IMR-90 (cell line): Measurements from ENCODE around the gene HHATL.

Experiments used
- CEBPB ChIP-seq: IDR thresholded peaks from 2 replicates; pipeline ENCODE4 v1.6.1; 2012; ENCODE audit warnings: low read depth, low read length, improper control_type of control experiment
- FOS ChIP-seq: fragments of 150-350 bp; IDR thresholded peaks from 2 replicates; pipeline ENCODE4 v1.6.1; 2016; ENCODE audit warnings: low read depth, low read length
- MAFK ChIP-seq: IDR thresholded peaks from 2 replicates; pipeline ENCODE4 v1.6.1; 2012; ENCODE audit warnings: low read depth, low read length, improper control_type of control experiment
- MAZ ChIP-seq: IDR thresholded peaks from 2 replicates; pipeline ENCODE4 v1.6.1; 2012; ENCODE audit warnings: low read depth, mild to moderate bottlenecking, low read length, improper control_type of control experiment, moderate library complexity, borderline replicate concordance
- MXI1 ChIP-seq: IDR thresholded peaks from 2 replicates; pipeline ENCODE4 v1.6.1; 2012; ENCODE audit warnings: low read depth, mild to moderate bottlenecking, low read length, moderate library complexity, borderline replicate concordance
- POLR2A ChIP-seq: IDR thresholded peaks from 2 replicates; pipeline ENCODE4 v1.6.1; 2012; ENCODE audit warnings: mild to moderate bottlenecking, low read depth, low read length
- RAD21 ChIP-seq: IDR thresholded peaks from 2 replicates; pipeline ENCODE4 v1.6.1; 2012; ENCODE audit warnings: low read length, improper control_type of control experiment
- RFX5 ChIP-seq: IDR thresholded peaks from 2 replicates; pipeline ENCODE4 v1.8.0; 2012; ENCODE audit warnings: low read depth, mild to moderate bottlenecking, low read length, moderate library complexity
- SMC3 ChIP-seq: fragments of 150-350 bp; IDR thresholded peaks from 2 replicates; pipeline ENCODE4 v1.6.1; 2016; ENCODE audit warnings: low read depth, mild to moderate bottlenecking, antibody characterized with exemption, low read length, moderate library complexity
- TF ChIP-seq, protein P1 (sequence below): fragments of 150-350 bp; IDR thresholded peaks from 2 replicates; pipeline ENCODE4 v1.6.1; 2016; ENCODE audit warnings: low read depth, mild to moderate bottlenecking, low read length, moderate library complexity, borderline replicate concordance
- TF ChIP-seq, protein P2 (sequence below): conservative IDR thresholded peaks from 2 replicates; pipeline ENCODE4 v1.5.1; 2012; ENCODE audit warnings: mild to moderate bottlenecking, low read depth, low read length, improper control_type of control experiment

GRCh38 chr3:42697289-42698051 is 5.1 kb downstream of the HHATL start:
- TF ChIP-seq, protein P1, sequence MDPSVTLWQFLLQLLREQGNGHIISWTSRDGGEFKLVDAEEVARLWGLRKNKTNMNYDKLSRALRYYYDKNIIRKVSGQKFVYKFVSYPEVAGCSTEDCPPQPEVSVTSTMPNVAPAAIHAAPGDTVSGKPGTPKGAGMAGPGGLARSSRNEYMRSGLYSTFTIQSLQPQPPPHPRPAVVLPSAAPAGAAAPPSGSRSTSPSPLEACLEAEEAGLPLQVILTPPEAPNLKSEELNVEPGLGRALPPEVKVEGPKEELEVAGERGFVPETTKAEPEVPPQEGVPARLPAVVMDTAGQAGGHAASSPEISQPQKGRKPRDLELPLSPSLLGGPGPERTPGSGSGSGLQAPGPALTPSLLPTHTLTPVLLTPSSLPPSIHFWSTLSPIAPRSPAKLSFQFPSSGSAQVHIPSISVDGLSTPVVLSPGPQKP = no peak
- TF ChIP-seq POLR2A (no peak), RAD21 (no peak), MXI1 (no peak), MAZ (no peak), SMC3 (no peak), RFX5 (no peak), CEBPB (no peak), FOS (no peak), MAFK (no peak)
- TF ChIP-seq, protein P2, sequence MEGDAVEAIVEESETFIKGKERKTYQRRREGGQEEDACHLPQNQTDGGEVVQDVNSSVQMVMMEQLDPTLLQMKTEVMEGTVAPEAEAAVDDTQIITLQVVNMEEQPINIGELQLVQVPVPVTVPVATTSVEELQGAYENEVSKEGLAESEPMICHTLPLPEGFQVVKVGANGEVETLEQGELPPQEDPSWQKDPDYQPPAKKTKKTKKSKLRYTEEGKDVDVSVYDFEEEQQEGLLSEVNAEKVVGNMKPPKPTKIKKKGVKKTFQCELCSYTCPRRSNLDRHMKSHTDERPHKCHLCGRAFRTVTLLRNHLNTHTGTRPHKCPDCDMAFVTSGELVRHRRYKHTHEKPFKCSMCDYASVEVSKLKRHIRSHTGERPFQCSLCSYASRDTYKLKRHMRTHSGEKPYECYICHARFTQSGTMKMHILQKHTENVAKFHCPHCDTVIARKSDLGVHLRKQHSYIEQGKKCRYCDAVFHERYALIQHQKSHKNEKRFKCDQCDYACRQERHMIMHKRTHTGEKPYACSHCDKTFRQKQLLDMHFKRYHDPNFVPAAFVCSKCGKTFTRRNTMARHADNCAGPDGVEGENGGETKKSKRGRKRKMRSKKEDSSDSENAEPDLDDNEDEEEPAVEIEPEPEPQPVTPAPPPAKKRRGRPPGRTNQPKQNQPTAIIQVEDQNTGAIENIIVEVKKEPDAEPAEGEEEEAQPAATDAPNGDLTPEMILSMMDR = no peak
